HG03457 (cell line): Measurements from ENCODE around the gene THBS2.
"Not testable (repeated sequence)": the region's sequence is repeated elsewhere in the genome, so short reads cannot be mapped to it uniquely, and the experiment has no call there.

Source experiments
- ATAC-seq: cut with Tn5 transposase; IDR thresholded peaks from one replicate; pipeline ENCODE4 v1.9.1; 2021; ENCODE audit warnings: moderate number of reproducible peaks; ENCODE audit not compliant: unreplicated experiment

THBS2 gene

DNA sequence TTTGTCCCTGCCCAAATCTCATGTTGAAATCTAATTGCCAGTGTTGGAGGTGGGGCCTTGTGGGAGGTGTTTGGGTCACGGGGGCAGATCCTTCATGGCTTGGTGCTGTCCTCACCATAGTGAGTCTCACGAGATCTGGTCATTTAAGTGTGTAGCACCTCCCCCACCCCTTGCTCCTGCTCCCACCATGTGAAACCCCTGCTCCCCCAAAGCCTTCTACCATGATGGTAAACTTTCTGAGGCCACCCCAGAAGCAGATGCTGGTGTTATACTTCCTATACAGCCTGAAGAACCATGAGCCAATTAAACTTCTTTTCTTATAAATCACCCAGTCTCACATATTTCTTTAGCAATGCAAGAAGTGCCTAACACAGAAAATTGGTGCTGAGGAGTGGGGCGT, 19.9 kb upstream of the THBS2 start:
- no peak for ATAC-seq

DNA sequence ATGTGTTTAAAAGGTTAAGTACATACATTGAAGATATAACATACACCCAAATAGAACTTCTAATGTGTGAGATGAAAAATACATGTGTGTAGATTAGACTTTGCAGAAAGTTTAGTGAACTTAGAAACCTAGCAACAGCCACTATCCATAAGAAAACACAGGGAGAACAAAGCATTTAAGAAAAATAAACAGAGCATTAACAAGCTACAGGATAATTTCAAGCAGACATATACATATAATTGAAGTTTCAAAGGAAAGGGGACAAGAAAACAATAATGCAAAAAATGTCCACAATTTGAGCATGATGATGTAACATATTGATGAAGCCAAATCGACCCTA, 18.2 kb upstream of the THBS2 start:
- ATAC-seq = no peak

DNA sequence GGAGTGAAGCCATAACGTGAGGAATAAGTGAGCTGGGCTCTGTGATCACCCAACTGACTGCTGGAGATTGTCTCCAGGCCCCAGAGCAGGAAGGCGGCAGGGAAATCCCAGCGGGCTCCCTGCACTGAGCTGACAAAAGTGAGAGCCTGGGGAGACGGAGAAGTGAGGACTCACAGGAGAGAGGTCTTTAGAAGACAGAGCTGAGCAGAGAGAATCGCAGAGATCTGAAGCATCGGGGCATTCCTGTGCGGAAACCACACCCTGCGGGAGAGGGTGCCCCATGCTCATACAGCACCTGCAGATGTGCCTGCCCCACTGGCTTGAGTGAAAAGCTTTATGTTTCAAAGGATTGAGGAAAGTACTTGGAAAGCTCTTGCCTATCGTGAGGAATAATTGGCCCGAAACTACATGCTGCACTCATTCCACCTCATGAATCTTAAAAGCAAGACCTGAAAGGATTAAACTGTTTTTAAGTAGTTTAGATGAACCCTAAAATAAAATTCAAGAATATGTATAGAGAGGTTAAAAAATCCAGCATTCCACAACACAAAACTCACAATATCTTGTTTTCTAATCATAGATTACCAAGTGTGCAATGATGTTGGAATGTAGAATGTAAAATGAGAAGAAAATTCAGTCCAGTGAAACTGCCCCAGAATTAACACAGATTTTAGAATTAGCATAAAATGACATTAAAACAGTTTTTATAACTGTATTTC, 17.7 kb upstream of the THBS2 start:
- no peak for ATAC-seq

DNA sequence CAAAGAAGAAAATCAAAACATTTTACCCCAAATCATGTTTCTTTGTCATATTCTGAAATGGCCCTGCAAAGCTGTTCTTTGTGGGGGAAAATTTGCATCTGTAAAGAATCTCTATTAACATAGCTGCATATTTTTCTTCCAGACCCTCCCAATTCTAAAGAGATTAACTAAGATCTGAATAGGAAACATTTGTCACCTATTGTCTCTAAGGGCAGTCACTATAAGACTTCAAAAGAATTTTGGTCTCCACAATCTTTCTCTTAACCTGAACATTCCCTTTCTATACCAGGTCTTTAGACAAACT, 16.4 kb upstream of the THBS2 start:
- not testable (repeated sequence) for ATAC-seq

DNA sequence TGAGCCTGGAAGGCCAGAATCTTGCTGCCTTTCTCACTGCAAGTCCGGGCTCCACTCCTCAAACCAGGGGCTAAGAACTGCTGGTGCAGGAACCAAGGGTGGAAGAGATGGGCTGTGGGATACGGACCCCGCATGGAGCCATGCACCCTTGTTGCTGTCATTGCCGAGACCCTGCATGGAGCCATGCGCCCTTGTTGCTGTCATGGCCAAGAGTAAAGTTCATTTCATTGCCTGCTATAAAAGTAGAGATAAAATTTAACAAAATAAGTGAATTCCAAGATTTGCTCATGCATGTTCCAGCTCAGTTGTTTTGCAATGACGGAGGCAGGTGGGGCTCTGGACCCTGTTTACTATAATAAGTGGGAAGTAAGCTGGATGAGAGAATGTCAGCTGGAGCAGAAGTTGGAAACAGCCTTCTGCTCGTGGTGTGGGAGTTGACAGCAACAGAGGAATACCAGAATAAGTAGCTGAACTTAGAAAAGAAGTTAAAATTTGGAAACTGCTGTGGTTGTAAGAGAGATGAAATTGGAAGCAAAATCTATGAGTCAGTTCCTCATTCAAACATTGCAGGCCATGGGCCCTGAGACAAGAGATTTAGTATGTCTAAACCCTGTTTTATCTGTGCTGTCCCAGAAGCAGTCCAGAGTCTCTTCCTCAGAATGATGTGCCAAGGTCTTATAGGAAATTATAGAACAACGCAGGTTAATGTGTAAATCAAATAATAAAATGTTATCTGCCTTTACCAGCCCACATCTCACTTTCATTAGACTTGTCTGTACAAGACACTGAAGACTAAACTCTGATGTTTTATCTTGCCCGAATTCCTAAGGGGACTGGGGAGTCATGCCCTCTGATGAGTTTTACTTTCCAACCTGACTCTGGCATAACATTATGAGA, 15.8 kb upstream of the THBS2 start:
- no peak for ATAC-seq

DNA sequence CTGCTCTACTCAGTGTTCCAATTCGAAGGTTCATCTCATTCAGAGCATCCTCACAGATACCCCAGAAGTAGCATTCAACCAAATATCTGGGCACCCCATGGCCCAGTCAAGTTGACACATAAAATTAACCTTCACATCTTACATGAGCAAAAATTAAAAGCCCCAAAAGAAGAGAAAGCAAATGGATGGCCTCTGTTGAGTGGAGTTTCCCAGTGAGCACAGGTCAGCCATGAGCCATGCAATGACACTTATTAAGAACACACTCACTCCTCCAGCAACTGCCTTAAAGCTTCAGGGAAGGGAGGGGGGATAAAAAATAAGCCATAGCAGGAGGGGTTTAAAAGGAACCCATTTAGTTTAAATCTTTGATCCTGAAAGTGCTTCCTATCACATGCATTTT, 14.6 kb upstream of the THBS2 start:
- no peak for ATAC-seq

DNA sequence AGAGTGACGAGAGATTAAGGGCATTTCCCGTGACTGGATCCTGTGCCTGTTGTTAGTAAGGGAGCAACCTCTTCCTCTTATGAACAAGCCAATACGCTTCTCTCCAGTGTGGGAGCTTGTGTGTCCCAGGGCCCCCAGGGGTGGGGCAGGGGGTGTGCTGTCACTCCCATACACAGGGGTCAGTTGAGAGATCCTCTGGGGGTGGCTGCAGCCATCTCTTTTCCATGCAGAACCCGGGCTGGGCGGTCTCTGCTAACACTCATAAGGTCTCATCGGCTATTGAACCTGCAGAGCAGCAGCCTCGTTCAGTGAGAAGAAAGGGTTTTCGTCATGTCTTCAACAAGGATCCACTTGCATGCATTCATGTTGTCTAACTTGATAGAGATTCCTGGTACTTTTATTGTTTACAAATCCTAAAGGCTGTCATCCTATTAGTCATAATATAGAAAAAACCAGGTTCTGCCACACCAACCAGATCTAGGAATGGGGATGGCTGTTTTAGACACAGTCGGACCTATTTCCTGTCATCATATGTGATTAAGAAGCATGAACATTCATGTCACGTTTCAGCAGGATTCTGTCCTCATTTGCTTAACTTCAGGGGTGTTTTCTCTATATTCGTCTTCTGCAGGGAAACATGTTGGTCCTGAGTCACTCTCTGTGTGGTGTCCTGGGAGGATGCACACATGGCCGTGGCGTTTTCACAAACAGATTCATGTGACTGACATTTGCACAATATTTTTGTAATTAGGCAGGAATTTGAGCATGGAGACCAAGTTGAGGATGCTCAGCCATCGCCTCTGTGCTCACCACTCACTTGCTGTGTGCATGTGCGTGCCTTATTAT, 13.3 kb upstream of the THBS2 start:
- no peak for ATAC-seq

DNA sequence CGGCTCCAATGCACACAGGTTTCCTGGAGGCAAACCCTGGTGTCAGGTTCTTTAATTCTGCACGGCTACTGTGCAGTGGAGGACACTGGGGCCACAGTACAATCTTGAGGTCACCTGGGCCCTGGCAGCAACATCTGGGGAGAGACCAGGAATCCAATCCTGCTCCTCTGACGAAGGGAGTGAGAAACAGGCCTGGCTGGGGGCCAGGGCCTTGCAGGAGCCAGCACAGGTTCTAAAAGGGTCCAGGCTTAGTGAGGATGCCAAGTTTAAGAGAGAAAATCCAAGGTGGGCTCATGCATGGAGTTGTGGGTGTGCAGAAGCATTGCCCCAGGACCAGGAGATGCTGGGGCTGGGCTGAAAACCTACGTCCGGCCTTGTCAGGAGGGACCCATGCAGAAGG, 12.6 kb upstream of the THBS2 start:
- no peak for ATAC-seq

DNA sequence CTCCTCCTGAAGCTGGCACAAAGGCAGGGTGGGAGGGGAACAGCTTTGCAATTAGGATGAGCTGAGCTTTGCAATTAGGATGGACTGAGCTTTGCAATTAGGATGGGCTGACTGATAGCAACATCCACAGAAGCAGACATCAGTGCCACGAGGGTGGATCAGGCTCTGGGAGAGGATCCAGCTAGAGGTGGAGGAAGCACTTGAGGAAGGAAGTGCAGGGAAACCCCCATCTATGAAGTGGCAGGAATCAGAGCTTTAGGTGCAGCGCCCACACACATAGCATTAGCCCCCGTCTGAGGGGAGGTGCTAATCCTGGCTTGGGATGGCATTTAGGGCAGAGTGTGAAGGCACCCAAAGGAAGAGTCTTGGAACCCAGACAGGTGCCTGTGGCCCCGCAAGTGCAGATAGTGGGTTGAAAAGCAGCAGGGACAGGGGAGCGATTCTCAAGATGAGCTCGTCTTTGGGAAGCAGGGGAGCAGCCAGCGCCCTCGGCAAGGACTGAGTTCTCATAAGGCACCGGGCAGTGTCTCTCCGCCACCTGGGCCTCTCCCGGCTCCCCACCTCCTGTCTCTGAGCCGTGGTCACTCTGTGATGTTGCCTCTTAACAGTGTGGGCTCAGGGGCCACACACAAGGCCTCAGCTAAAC, 12.0 kb upstream of the THBS2 start:
- no peak for ATAC-seq

DNA sequence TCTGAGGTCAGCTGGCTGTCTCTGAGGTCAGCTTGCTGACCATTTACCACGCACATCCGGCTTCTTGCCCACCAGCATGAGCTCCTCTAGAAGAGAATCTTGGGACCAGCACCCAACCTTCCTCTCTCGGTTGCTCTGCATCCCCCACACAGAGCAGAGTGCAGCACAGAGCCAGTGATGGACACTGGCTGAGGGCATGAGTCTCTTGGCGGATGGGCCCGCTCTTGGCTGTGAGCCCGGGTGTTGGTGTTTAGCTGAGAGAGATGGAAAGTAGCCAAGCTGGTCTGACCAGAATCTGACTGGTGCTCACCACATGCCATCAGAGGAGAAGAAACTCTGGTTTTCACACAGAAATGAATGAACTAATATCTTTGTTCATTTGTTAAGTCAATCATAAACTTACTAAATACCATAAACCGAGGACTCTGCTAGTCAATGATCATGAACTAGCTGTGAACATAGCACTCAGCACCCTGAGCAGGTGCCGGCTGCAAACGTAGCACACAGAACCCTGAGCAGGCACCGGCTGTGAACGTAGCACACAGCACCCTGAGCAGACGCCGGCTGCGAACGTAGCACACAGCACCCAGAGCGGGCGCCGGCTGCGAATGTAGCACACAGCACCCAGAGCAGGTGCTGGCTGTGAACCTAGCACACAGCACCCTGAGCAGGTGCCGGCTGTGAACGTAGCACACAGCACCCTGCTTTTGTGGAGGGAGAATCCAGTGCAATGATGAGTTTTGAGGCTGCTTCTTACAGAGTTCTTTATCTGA, 10.4 kb upstream of the THBS2 start:
- ATAC-seq = no peak

DNA sequence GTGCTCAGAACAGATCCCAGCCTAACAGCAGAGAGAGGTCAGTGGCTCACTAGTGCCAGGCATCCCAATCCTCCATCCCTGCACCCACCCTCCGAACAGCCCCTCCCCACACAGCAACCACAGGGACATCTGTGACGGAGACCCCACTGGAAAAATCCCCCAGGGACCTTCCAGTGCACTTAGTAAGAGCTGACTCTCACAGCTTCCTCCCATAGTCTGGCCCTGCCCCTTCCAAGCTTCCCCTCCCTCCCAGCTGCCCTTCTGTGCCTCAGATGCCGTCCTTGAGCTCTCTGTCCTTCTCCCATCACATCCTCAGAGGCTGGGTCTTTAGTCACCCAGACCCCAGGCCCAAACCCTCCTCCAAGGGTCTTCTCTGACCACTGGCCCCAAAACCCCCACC, 9.7 kb upstream of the THBS2 start:
- ATAC-seq = no peak

DNA sequence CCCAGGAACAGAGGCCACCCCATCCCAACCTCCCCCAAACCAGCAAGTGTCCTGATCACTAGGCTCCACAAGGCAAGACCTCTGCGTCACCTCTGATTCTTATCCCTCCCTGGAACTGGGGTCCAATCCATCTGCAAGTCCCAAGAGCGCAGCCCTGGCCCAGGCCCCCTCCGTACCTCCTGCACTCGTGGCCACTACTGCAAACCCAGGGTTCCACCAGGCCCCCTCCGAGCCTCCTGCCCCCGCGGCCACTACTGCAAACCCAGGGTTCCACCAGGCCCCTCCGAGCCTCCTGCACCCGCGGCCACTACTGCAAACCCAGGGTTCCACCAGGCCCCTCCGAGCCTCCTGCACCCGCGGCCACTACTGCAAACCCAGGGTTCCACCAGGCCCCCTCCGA, 9.0 kb upstream of the THBS2 start:
- ATAC-seq = not testable (repeated sequence)

DNA sequence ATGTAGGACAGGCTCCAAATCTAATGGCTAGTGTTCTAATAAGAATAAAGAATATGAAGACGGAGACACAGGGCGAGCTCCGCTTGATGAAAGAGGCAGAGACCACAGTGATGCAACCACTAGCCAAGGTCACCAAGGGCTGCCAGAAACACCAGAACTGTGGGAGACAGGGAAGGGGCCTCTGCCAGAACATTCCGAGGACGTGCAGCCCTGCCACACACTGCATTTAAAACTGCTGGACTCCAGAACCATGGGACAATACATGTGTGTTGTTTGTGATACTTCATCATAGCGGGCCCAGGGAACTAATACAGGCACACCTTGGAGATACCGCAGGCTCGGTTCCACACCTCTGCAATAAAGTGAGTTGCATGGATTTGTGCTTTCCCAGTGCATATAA, 2.9 kb upstream of the THBS2 start:
- no peak for ATAC-seq

DNA sequence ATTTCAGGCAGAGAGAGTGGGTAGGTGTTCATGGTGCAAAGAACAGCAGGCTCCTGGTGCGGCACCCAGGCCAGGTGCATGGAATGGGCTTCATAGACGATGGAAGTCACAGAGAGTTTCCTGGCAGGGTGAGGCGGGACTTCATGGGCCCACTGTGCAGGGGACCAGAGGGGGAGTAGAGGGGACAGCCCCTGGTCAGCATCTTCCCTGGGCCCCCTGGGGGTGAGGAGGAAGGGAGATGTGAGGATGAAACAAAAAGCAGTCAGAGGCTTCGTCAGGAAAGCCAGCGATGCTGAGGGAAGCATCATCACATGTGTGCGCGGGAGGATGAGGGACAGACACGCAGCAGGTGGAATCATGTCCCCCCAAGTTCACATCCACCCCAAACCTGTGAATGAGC, 2.4 kb upstream of the THBS2 start:
- ATAC-seq = no peak

DNA sequence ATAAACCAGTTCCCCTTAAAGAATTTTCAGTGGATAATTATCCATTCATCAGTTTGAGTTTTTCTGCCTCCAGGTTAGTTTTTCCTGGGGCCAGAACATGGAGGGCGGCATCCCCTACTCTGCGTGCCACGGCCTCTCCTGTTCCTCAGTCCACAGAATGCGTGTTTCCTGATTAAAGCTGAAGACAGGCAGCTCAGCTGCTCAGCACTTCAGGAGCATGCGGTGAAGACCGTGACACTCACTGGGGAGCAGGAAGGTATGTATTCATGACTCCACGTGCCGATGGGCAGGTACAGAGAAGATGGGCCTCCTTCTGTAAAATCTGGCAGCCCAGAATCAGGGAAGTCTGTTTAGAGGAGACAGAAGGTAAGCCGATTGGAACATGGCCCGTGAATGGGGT, 2.0 kb upstream of the THBS2 start:
- no peak for ATAC-seq

DNA sequence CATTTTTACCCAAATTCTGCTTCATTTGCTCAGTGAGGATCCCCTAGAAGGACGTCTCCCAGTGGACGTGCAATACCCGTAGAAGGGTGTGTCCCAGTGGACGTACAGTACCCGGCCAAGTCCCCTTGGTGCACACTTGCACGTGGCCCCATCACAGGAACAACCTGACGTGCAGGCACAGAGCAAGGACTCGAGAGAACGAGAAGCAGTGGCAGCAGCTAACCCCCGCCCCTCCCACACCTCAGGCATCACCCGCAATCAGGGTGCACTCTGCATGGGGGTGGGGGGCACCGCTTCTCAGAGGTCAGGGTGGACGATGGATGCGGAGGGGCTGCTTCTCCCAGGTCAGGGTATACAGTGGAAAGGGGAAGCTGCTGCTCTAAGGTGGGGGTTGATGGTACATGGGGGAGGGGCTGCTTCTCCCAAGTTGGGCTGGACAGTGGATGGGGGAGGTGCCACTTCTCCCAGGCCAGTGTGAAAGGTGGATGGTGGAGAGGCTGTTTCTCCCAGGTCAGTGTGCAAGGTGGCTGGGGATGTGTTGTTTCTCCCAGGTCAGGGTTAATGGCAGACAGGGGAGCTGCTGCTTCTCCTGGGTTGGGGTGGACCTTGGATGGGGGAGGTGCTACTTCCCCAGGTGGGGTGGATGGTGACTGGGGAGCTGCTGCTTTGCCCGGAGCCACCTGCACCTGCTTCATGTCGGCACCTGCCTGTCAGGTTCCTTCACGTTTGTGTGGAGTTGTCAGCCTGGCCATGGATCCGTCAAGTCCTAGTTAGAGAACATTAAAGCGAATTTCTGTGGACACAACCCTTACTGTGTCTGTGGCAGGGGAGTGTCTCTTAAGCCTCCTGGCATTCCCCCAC, 1.0 kb upstream of the THBS2 start:
- no peak for ATAC-seq

DNA sequence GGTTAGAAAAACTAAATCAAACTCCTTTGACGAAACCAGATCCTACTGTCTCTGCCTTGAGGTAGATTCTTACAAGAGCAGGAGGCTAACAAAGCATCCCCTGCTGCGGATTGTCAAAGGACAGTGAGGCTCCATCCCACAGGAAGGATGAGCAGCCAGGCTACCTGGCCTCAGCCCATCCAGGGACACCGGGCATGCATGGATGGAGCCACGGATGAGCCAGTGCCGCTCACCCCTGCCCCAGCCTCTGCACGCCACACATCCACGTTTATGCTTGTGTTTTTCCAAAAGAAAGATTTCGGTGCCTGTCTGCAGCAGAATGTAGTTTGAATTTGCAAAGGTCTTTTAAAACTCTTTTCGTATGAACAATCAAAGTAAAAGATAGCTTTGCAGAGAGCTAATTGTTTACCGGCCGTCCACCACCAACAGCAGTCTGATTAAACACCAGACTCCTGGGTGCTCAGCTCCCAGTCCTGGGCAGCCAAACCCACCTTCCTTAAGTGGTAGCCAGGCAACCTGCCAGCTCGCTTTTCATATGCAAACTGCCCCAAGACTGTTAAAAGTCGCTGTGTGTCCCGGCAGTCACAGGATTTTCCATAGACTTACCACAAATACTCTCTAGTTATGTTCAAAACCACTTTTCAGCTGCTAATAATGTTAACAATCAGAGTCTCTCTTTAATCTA, 999 bp downstream of the THBS2 start:
- ATAC-seq = no peak

DNA sequence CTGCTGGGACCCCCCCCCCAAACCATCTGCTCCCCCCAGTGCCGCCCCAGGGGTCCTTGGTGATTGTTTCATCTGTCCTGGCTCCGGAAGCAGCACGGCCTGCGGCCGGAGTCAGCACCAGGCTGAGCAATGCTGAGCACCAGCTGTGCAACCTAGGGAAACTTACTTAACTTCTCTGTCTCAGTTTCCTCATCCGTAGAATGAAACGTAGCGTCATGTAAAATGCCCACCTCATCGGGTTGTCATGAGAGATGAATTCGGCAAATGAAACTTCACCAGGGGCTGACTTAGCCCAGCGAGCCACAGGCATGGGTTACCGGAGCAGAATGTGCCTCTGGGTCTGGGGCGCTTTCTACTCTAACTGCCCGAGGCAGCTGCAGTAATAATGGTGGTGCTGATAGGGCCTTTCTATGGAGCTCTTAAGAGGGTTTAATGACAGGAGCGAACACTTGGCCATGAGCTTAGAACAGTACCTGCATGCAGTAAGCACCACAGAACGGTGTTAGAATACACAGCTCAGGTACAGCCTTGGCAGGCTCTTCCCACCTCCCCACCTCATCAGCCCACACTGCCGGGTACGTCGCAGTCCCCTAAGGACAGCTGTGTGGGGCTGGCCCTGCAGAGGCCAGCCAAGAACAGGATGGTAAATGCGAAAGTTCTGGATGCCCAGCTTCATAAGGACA, 1.7 kb downstream of the THBS2 start:
- ATAC-seq = no peak
